GM21576 (cell line): ENCODE measurements around the gene FAM53A.

Experiments
- ATAC-seq: cut with Tn5 transposase; IDR thresholded peaks from one replicate; pipeline ENCODE4 v1.9.1; 2021; ENCODE audit warnings: mild to moderate bottlenecking, moderate library complexity; ENCODE audit not compliant: unreplicated experiment

Gene FAM53A

DNA sequence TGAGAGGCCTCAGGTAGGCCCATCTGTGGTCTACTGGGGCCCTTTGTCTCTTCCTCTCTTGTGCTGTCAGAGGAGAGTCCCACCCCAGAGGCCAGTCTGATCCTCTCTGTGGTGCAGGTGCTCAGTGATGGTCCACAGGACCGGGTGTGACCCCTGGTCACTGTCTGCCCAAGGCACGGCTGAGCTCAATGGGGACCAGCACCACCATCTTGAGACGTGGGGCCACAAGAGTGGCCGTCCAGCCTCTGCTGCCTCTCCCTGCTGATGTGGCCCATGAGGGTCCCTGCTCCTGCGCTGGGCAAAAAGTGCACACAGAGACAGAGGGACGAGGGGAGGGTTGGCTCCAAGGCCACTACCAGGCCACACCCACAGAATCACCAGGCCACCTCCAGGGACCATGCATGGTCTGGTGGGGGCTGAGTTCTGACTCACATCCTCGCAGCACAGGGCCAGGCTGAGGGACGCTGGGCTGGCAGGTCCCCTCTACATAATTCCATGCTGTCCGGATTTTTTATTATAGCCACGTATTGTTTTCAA, 88.3 kb downstream of the FAM53A start:
- no peak for ATAC-seq

GRCh38 chr4:1594871-1595788, 89.0 kb downstream of the FAM53A start:
- no peak for ATAC-seq

DNA sequence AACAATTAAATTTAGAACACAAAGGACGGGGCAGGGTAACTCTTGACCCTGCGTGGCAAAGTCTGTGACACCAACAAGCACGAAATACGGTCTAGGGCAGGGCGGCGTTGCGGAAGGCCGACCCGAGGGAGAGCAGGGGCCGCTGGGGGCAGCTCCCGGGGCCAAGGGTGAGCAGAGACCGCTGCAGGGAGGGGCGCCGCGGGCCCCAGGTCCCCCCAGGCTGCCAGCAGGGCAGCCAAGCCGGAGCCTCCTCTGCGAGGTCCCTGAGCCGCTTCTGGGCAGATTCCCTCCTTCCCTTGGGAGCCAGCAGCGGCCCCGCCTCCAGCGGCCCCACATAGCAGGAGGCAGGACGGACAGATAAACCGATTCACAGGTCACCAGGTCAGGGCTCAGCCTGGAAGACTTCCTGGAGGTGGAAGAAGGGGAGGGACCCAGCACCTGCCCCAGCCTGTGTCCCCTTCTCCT, 90.2 kb downstream of the FAM53A start:
- no peak for ATAC-seq

GRCh38 chr4:1593458-1593857, 90.7 kb downstream of the FAM53A start:
- no peak for ATAC-seq

DNA sequence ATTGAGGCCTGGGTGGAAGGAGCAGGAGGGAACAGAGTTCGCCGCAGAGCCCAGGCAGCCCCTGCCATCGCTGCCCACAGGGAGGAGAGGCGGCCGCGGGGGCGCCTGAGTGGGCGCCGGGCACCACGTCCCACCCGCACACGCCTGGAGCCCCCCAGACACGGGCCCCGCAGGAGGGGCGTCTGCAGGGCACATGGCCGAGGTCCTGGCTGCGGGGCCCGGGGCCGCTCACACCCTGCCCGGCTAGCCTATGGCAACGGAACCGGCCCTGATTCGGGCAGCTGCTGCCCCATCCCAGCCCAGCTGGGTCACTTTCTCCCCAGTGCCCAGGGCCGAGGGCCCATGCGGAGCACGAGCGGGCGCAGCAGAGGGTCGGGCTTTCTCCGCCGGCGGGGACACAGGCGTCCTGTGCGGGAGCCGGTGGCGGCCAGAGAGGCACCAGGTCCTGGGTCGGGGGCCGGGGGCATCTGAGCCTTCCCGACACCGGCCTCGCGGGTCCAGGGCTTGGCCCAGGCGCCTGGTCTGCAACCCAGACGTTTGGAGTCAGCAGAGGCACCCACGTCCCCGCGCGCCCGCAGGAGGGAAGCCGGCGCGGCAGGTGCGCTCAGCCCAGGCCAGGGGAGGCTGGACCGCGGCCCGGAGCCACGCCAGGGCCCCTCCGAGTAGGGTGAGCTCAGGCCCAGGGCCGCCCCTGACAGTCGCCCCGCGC, 91.2 kb downstream of the FAM53A start:
- ATAC-seq, result no peak

DNA sequence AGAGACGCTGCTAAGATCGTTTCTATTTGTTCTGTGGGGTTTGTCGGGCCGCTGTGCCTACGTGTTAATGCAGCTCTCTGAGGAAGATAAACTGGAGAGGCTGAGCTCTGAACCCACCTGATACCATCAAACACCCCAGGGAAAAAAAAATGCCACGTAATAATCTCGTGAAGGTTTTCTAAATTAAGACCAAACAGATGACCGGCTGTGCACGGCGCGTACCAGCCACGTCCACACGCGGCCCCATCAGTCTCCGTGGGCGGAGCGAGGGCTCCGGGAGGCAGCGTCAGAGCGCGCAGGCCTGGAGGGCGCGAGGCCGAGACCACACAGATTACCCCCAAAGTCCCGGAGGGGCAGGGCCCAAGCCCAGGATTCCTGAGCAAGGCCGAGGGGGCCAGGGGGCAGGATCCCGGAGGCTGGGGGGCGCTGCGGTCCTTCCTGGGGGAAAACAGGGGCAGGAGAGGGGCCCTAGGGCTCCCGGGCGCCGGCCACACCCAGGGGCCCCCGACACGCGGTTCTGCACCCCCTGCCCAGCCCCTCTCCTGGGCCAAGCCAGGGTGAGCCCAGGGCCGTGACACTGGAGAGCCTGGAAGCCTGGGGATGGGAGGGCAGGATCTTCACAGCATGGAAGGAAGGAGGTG, 91.9 kb downstream of the FAM53A start:
- no peak for ATAC-seq

DNA sequence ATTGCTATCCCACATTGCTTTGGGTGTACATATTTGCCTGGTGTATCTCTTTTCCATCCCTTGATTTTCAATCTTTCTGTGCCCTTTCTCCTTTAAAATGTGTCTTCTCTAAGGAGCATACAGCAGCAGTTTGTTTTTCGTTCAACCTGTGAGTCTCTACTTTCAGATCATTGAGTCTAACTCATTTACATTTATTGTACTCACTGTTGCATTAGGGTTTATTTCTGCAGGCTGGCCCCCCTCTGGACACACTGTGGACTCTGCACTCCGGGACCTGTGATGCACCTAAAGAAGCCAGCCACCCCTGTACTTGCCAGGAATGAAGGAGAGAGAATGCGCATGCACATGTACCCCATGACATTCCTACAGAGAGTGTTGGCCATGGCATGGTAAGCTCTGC, 93.0 kb downstream of the FAM53A start:
- ATAC-seq, result no peak

DNA sequence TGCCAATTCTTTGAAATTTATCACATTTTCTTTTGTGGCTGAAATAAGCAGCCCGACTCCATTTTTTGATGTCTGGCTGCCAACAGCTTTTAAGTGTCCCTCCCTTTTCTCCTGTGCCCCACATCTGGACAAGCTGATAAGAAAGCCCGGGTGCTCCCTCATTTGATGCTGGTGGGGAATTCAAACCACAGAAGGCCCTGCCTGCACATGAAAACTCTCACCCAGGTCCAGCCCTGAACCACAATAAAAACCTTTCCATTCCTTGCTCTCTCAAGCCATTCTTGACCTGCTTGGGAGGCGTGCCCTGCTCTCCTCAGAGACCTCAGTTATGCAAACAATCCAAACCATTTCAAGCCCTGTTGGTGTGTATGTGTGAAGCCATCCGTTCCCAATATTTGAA, 93.9 kb downstream of the FAM53A start:
- no peak for ATAC-seq
